ENCODE data around the gene TRIP6.

The TRIP6 gene

DNA sequence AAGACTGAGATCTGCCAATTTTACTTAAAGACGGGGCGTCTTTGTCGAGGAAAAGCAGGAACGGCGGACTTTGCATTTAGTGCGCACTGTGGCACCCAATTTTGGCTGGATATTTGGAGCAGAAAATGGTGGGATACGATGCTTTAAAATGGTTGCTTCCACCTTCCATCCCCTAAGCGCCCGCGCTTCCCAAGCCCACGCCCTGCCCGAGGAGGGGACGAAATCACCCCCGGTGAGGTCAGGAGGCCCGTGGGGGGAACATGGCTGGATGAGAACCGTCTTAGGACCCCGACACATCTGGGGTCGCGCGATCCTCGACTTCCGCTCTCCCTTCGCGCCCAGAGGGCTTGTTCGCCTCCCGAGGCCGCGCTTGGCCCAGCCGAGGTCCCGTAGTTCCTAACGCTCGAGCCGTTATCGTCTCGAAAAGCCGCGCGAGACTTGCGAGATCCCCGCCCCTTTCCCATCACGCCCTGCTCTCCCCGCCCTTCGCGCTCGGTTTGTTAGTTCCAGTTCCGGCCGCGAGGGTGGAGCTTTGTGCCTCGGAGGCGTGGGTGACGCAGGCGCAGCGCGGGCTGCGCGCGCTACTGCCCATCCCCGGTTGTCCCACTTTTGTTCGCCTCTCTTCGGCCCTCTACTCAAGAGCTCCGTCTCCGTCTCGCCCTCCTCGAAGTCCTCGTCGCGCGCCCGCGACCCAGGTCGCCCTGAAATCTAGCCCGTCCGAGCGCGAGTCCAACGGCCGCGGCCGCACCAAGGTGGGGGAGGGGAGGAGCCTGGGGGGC, 7.6 kb downstream of the TRIP6 start, which contains the start of gene SRRT:
TSS of gene SRRT (plus strand) at position 527 of the 779 bp plus-strand sequence. CDS start 488 bp downstream, outside the sequence.
- ATAC-seq (peak; percentile 94), DNase-seq (peak; percentile 98)

DNA sequence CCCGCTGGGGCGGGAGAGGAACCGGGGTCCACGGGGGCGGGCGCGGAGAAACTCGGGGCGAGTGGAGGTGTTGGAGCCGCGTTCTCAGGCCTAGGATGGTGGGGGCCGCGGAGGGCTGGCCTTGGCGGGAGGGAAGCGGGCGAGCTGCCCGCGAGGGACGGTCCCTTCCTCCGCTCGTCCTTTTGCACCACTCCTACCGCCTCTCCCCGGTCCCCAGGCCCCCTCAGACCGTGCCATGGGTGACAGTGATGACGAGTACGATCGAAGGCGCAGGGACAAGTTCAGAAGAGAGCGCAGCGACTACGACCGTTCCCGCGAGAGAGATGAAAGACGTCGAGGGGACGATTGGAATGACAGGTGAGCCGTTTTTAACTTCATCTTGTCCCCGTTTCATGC, 8.2 kb downstream of the TRIP6 start:
- ATAC-seq (peak; percentile 34), DNase-seq (no peak)

- no peak for ATAC-seq
- no peak for DNase-seq
Measured at GRCh38 chr7:100878013-100878412, 10.8 kb downstream of the TRIP6 start.

GRCh38 chr7:100878685-100879084, 11.5 kb downstream of the TRIP6 start:
- ATAC-seq = no peak
- no peak for DNase-seq

DNA sequence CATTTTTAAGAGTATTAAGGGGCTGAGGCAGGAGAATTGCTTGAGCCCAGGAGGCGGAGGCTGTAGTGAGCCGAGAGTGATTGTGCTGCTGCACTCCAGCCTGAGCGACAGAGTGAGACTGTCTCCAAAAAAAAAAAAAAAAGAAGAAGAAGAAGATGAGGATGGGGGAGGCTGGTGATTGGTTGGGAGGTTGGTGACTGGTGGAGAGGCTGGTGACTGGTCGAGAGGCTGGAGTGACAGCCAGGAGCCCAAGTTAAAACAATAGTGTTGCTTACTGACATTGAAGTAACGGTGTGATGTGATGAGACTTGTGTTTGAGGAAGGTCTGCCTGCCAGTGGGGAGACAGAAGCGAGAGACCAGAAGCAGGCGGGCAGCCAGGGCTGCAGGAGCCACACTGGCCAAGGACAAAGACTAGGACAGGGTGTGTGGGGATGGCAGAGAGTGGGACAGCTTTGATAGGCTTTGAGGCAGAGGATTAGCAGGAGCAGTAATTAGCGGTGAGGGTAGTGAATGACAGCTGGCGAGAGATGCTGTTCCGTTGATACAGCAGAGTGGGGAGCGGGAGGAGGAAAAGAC, 12.6 kb downstream of the TRIP6 start:
- ATAC-seq = no peak
- no peak for DNase-seq

DNA sequence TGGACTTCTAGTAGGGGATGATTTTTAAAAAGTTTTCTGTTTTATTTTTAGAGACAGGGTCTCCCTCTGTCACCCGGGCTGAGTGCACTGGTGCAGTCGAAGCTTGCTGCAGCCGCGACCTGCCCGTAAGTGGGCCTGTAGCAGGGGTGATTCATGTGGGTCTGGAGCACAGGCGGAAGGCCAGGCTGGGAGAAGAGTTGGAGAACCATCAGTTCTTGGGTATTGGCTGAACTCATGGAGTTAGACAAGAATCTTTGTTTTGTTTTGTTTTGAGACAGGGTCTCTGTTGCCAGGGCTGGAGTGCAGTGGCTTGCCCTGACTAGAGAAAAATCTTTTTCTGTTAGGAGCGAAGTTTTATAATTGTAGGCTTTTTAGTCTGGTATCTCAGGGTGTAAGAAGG, 13.5 kb downstream of the TRIP6 start:
- no peak for ATAC-seq
- no peak for DNase-seq

DNA sequence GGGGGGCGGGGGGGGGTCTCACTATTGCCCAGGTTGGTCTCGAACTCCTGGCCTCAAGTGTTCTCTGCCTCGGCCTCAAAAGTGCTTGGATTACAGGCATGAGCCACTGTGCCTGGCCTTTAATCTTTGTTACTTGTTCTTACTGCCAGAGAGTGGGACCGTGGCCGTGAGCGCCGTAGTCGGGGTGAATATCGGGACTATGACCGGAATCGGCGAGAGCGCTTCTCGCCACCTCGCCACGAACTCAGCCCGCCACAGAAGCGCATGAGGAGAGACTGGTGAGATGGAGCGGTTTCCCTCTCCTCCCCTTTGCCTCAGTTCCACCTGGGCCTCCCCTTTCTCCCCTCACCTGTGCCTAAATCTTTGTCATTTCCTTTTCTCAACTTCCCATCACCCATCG, 13.9 kb downstream of the TRIP6 start:
- DNase-seq (no peak), ATAC-seq (no peak)

- DNase-seq = no peak
- ATAC-seq = no peak
Measured at GRCh38 chr7:100882201-100882600, 15.0 kb downstream of the TRIP6 start.

- ATAC-seq = no peak
- no peak for DNase-seq
Measured at GRCh38 chr7:100882785-100883526, 15.8 kb downstream of the TRIP6 start.

DNA sequence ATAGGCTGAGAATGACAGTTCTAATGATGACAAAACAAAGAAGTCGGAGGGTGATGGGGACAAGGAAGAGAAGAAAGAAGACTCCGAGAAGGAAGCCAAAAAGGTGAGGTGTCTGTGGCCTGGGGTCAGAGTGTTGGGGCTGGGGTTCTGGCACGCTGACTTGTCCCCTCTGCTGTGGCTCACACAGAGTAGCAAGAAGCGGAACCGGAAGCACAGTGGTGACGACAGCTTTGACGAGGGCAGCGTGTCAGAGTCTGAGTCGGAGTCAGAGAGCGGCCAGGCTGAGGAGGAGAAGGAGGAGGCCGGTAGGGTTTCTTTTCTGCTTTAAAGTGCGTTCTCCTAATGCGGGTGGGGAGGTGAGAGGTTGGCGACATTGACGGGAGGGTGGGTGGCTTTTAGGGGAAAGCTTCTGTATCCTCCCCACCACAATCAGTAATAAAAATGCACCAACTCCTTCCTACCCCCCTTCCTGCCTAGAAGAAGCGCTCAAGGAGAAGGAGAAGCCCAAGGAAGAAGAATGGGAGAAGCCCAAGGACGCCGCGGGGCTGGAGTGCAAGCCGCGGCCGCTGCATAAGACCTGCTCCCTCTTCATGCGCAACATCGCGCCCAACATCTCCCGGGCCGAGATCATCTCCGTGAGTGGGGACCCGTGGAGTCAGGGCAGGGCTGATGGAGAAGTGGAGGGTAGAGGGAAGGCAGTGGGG, 17.7 kb downstream of the TRIP6 start:
- DNase-seq = peak; percentile 24
- no peak for ATAC-seq

DNA sequence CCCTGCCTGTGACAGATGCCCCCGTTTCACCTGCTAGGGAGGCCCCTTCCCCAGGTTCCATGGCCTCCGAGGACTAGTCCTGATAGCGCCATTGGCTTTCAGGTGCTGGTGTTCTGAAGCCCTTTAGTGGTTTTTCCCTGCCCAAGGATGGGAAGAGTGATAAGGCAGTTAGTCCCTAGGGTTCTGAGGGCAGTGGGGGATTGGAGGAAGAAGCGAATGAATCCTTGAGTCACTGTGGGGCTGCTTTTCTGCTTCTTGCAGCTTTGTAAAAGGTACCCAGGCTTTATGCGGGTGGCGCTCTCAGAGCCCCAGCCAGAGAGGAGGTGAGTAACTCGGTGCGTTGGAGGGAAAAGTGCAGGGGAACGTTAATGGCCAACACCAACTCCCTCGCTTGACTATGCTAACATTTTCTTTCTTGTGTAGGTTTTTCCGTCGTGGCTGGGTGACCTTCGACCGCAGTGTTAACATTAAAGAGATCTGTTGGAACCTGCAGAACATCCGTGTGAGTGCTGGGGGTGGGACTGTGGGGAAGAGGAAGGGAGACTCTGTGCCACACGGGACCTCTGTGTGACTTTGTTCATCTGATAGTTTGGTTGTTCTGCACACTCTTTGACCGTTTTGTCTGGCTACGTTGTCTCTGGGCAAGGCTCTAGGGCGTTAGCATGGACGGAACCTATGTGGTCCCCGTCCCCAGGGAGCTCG, 18.4 kb downstream of the TRIP6 start:
- ATAC-seq (peak; percentile 1), DNase-seq (peak; percentile 28)

DNA sequence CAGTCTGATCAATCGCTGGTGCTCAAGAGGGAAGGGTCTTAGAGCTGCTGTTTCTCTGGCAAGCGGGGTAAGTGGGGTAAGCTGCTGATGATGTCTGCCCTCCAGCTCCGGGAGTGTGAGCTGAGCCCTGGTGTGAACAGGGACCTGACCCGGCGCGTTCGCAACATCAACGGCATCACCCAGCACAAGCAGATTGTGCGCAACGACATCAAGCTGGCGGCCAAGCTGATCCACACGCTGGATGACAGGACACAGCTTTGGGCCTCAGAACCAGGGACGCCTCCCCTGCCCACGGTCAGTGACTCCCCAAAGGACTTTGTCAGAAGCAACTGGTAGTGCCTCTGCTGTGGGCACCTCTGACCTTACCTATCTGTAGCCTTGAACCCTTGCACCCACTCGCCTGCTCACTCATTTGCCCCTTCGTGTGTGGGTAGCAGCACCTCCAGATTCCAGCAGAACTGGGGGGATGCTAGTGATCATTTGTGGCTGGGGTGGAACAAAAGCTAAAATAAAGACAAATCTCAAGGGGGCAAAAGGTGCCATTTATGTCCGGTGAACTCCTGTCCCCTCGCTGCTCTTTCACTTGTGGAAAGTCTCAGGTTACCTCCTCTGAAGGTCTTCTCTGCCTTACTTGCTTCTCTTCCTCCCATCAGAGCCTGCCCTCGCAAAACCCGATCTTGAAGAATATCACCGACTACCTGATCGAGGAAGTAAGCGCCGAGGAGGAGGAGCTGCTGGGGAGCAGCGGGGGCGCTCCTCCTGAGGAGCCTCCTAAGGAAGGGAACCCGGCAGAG, 19.2 kb downstream of the TRIP6 start:
- DNase-seq = no peak
- no peak for ATAC-seq

DNA sequence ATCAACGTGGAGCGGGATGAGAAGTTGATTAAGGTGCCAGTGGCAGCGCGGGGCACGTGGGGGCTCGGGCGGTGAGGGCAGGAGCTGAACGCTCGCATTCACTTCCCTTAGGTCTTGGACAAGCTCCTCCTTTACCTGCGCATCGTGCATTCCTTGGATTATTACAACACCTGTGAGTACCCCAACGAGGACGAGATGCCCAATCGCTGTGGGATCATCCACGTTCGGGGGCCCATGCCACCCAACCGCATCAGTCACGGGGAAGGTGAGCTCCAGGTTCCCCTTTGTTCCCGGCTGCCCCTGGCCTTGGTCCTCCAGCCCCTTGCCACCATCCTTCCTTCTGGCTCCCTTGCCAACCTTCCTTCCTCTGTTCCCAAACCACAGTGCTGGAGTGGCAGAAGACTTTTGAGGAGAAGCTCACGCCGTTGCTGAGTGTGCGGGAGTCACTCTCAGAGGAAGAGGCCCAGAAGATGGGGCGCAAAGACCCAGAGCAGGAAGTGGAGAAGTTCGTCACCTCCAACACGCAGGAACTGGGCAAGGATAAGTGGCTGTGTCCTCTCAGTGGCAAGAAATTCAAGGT, 19.8 kb downstream of the TRIP6 start:
- ATAC-seq (no peak), DNase-seq (peak; percentile 15)

- ATAC-seq (peak; percentile 26), DNase-seq (peak; percentile 66)
Measured at GRCh38 chr7:100887516-100888290, 20.5 kb downstream of the TRIP6 start.

DNA sequence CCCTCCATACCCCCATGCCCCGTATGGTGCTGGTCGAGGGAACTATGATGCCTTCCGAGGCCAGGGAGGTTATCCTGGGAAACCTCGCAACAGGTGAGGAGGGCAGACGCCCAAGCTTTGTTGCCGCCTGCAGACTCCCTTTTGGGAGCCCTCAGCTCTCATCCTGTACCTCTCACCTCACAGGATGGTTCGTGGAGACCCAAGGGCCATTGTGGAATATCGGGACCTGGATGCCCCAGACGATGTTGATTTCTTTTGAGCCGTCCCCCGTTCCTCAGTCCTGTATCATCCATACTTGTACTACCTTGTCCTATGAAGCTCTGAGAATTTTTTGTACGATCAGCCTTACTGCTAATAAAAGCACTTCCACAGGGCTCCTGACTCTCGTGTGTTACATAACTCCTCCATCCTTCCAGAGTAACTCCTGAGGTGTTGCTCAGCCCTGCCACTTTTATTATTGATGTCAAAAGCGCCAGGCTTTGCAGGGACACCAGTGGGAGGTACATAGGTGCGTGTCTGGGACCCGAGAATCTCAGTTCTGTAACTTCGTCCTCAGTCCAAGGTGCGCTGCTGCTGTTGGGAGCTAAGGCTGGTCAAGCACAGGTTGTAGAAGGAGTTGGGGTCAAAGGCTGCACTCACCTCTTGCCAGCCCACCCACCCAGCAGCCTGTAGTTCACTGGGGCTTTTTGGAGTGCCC, 21.3 kb downstream of the TRIP6 start:
- DNase-seq (no peak), ATAC-seq (no peak)

DNA sequence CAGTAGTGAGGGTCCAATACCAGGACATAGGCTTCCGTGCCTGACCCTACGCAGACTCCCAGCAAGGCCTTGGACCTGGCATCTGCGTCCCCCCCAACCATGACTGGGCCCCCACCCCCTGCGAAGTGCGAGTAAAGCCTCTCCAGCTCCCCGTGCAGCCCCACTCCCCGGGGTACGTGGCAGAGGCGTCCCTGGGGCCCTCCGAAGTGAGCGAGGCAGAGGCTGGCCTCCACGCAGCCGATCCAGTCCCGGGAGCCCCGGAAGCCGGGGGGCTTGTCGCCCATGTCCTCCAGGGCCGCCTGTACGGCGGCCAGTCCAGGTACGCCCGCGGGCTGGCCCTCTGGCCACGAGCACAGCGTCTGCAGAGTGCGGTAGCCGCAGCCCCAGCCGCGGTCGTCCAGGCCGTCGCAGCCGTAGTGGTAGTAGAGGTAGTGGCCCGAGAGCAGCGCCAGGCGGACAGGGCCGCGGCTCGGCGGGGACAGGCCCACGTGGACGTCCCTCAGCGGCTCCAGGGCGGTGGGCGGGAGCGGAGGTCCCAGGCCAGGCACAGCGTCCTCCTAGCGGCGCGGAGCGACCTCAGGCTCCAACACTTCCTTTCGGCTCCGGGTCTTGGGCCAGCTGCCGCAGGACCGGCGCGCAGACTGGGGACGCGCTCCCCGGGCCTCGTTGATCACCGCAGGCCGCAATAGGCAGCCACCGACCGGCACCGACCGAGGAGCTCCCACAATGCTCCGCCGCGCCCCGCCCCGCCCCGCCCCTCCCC, 22.0 kb downstream of the TRIP6 start, which contains the start of gene UFSP1:
TSS of gene UFSP1 (minus strand) at position 728 of the 763 bp plus-strand sequence. CDS start at position 284, 444 bp downstream.
- peak; percentile 23 for DNase-seq
- ATAC-seq = peak; percentile 26

- no peak for ATAC-seq
- no peak for DNase-seq
Measured at GRCh38 chr7:100890653-100891567, 23.7 kb downstream of the TRIP6 start.

Data from stimulated activated naive CD8-positive, alpha-beta T cell treated with anti-CD3 and anti-CD28 coated beads, Interleukin-15, Interleukin-2, amounts not matched to agents 100 U/mL and 50 U/mL, for 24 hours (primary cell).